ENCODE measurements around the gene ANK2.

DNA sequence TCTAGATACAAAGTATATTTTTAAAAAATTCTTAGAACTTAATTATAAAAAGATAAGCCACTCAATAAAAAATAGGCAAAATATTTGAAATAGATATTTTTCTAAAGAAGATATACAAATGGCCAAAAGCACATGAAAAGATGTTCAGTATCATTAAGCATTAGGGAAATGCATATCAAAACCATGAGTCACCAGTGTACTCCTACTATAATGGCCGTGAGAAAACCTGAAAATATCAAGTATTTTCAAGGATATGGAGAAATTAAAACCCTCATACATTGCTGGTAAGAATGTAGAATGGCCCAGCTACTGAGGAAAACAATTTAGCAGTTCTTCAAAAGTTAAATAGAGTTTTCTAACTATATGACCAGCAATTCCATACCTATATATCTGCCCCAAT lies 374.2 kb downstream of the ANK2 start:
- TF ChIP-seq, protein P1, sequence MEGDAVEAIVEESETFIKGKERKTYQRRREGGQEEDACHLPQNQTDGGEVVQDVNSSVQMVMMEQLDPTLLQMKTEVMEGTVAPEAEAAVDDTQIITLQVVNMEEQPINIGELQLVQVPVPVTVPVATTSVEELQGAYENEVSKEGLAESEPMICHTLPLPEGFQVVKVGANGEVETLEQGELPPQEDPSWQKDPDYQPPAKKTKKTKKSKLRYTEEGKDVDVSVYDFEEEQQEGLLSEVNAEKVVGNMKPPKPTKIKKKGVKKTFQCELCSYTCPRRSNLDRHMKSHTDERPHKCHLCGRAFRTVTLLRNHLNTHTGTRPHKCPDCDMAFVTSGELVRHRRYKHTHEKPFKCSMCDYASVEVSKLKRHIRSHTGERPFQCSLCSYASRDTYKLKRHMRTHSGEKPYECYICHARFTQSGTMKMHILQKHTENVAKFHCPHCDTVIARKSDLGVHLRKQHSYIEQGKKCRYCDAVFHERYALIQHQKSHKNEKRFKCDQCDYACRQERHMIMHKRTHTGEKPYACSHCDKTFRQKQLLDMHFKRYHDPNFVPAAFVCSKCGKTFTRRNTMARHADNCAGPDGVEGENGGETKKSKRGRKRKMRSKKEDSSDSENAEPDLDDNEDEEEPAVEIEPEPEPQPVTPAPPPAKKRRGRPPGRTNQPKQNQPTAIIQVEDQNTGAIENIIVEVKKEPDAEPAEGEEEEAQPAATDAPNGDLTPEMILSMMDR (IDR thresholded peaks at IDR 0.05; ENCODE audit: low read depth, low read length, missing input control), result no peak
- no peak for TF ChIP-seq GABPA (IDR thresholded peaks at IDR 0.05 in 1 of 2, conservative IDR thresholded peaks at IDR 0.05 in 1 of 2)
- TF ChIP-seq TAF1 (conservative IDR thresholded peaks at IDR 0.05), result no peak
- no peak for TF ChIP-seq JUND (IDR thresholded peaks at IDR 0.05)
- TF ChIP-seq, protein P2, sequence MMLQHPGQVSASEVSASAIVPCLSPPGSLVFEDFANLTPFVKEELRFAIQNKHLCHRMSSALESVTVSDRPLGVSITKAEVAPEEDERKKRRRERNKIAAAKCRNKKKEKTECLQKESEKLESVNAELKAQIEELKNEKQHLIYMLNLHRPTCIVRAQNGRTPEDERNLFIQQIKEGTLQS (IDR thresholded peaks at IDR 0.05), result no peak
- TF ChIP-seq, protein P3, sequence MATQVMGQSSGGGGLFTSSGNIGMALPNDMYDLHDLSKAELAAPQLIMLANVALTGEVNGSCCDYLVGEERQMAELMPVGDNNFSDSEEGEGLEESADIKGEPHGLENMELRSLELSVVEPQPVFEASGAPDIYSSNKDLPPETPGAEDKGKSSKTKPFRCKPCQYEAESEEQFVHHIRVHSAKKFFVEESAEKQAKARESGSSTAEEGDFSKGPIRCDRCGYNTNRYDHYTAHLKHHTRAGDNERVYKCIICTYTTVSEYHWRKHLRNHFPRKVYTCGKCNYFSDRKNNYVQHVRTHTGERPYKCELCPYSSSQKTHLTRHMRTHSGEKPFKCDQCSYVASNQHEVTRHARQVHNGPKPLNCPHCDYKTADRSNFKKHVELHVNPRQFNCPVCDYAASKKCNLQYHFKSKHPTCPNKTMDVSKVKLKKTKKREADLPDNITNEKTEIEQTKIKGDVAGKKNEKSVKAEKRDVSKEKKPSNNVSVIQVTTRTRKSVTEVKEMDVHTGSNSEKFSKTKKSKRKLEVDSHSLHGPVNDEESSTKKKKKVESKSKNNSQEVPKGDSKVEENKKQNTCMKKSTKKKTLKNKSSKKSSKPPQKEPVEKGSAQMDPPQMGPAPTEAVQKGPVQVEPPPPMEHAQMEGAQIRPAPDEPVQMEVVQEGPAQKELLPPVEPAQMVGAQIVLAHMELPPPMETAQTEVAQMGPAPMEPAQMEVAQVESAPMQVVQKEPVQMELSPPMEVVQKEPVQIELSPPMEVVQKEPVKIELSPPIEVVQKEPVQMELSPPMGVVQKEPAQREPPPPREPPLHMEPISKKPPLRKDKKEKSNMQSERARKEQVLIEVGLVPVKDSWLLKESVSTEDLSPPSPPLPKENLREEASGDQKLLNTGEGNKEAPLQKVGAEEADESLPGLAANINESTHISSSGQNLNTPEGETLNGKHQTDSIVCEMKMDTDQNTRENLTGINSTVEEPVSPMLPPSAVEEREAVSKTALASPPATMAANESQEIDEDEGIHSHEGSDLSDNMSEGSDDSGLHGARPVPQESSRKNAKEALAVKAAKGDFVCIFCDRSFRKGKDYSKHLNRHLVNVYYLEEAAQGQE (IDR thresholded peaks at IDR 0.05), result no peak
- TF ChIP-seq EGR1 (IDR thresholded peaks at IDR 0.05; ENCODE audit: low read depth in 2 of 2), result no peak
- TF ChIP-seq, protein P4, sequence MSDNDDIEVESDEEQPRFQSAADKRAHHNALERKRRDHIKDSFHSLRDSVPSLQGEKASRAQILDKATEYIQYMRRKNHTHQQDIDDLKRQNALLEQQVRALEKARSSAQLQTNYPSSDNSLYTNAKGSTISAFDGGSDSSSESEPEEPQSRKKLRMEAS (IDR thresholded peaks at IDR 0.05), result no peak
- TF ChIP-seq SP1 (IDR thresholded peaks at IDR 0.05), result no peak
- no peak for TF ChIP-seq RAD21 (IDR thresholded peaks at IDR 0.05)
- no peak for TF ChIP-seq HNF4A (conservative IDR thresholded peaks at IDR 0.05)
- TF ChIP-seq NR2F2 (IDR thresholded peaks at IDR 0.05), result no peak

All from liver (tissue), 3 donors.